GM23338 (cell line): ENCODE data around the gene NCSTN. TPM values are rescaled to one million over a fixed set of nuclear protein-coding genes. Genes with fewer than 3 reads are reported as not detected.

Experiments used
- ATAC-seq: fragments of 200-7000 bp; cut with Tn5 transposase; 3 replicates; pipeline ENCODE4 v1.9.1; 2020
- DNase-seq: peaks from one replicate; pipeline ENCODE4 v3.0.0-alpha.2; 2015; ENCODE audit warnings: low spot score
- H2AFZ ChIP-seq: fragments of 200-600 bp; sonication (generic); 2 replicates; pipeline ENCODE4 v1.8.0; 2016; ENCODE audit warnings: antibody characterized with exemption, mild to moderate bottlenecking, moderate library complexity
- H3F3A ChIP-seq: fragments of 200-600 bp; sonication (generic); replicated peaks from 2 replicates; pipeline ENCODE4 v1.8.0; 2017; ENCODE audit warnings: antibody characterized with exemption, mixed run types, low read depth
- H3K27ac ChIP-seq: fragments of 200-600 bp; sonication (generic); 2 replicates; pipeline ENCODE4 v1.6.1; 2016; ENCODE audit warnings: low read depth
- H3K27me3 ChIP-seq: fragments of 200-600 bp; sonication (generic); 2 replicates; pipeline ENCODE4 v1.8.0; 2016; ENCODE audit warnings: mild to moderate bottlenecking, mixed run types, moderate library complexity; ENCODE audit not compliant: insufficient read depth
- H3K36me3 ChIP-seq: fragments of 200-600 bp; sonication (generic); 2 replicates; pipeline ENCODE4 v1.8.0; 2016; ENCODE audit warnings: mild to moderate bottlenecking; ENCODE audit not compliant: insufficient read depth
- H3K4me1 ChIP-seq: fragments of 200-600 bp; sonication (generic); 2 replicates; pipeline ENCODE4 v1.8.0; 2016; ENCODE audit warnings: mild to moderate bottlenecking, moderate library complexity; ENCODE audit not compliant: insufficient read depth
- H3K4me2 ChIP-seq: fragments of 200-600 bp; sonication (generic); 2 replicates; pipeline ENCODE4 v1.7.1; 2017; ENCODE audit warnings: mixed run types
- H3K4me3 ChIP-seq: fragments of 200-600 bp; sonication (generic); 2 replicates; pipeline ENCODE4 v1.6.1; 2016; ENCODE audit warnings: mixed run types
- H3K79me2 ChIP-seq: fragments of 200-600 bp; sonication (generic); replicated peaks from 2 replicates; pipeline ENCODE4 v1.8.0; 2017; ENCODE audit warnings: mild to moderate bottlenecking; ENCODE audit not compliant: insufficient read depth
- H3K9me2 ChIP-seq: fragments of 200-600 bp; sonication (generic); 2 replicates; pipeline ENCODE4 v1.8.0; 2017; ENCODE audit not compliant: insufficient read depth
- H4K20me1 ChIP-seq: fragments of 200-600 bp; sonication (generic); replicated peaks from 2 replicates; pipeline ENCODE4 v1.8.0; 2017; ENCODE audit warnings: mild to moderate bottlenecking; ENCODE audit not compliant: insufficient read depth
- H3K27ac Mint-ChIP-seq: 2 replicates; pipeline ENCODE4 v1.8.0; 2020; ENCODE audit warnings: inconsistent platforms, mild to moderate bottlenecking, moderate library complexity, mixed read lengths
- H3K27me3 Mint-ChIP-seq: 3 replicates; pipeline ENCODE4 v1.8.0; 2022; ENCODE audit warnings: low read depth, mild to moderate bottlenecking, moderate library complexity, mixed read lengths, inconsistent platforms; ENCODE audit not compliant: insufficient read depth, poor library complexity
- H3K36me3 Mint-ChIP-seq: 3 replicates; pipeline ENCODE4 v1.8.0; 2021; ENCODE audit warnings: low read depth, mild to moderate bottlenecking, inconsistent platforms, moderate library complexity, mixed read lengths
- H3K4me1 Mint-ChIP-seq: 3 replicates; pipeline ENCODE4 v1.8.0; 2020; ENCODE audit warnings: mild to moderate bottlenecking, inconsistent platforms, mixed read lengths
- H3K4me3 Mint-ChIP-seq: 3 replicates; pipeline ENCODE4 v1.8.0; 2021; ENCODE audit warnings: moderate library complexity, mild to moderate bottlenecking, inconsistent platforms, mixed read lengths
- H3K9me3 Mint-ChIP-seq: 3 replicates; pipeline ENCODE4 v1.8.0; 2020; ENCODE audit warnings: moderate library complexity, mild to moderate bottlenecking, inconsistent platforms, mixed read lengths
- CREB1 ChIP-seq: fragments of 250-450 bp; sonication (Bioruptor Pico); IDR thresholded peaks from 2 replicates; pipeline ENCODE4 v1.5.0; 2020; ENCODE audit warnings: low read depth, mild to moderate bottlenecking, moderate library complexity
- CTCF ChIP-seq, 2 experiments: fragments of 200-600 bp in 1 of 2; sonication (generic) in 1 of 2; conservative IDR thresholded peaks; 2 replicates each; pipeline versions ENCODE4 v1.5.1 to v1.6.1; 2016 to 2017; ENCODE audit warnings: antibody characterized with exemption in 2 of 2, low read depth in 2 of 2, mild to moderate bottlenecking in 2 of 2, moderate library complexity in 1 of 2
- ETS1 ChIP-seq: IDR thresholded peaks from 2 replicates; pipeline ENCODE4 v1.6.1; 2016; ENCODE audit warnings: antibody characterized with exemption
- EZH2 ChIP-seq: fragments of 200-600 bp; sonication (generic); IDR thresholded peaks from one replicate; pipeline ENCODE4 v1.8.0; 2017; ENCODE audit warnings: antibody characterized with exemption, mild to moderate bottlenecking, low read depth; ENCODE audit not compliant: unreplicated experiment
- EZH2phosphoT487 ChIP-seq: fragments of 200-600 bp; sonication (generic); IDR thresholded peaks from one replicate; pipeline ENCODE4 v1.8.1; 2018; ENCODE audit warnings: antibody characterized with exemption; ENCODE audit not compliant: unreplicated experiment
- JUNB ChIP-seq: IDR thresholded peaks from one replicate; pipeline ENCODE4 v1.6.1; 2016; ENCODE audit warnings: antibody characterized with exemption; ENCODE audit not compliant: unreplicated experiment
- NANOG ChIP-seq: IDR thresholded peaks from 2 replicates; pipeline ENCODE4 v1.6.1; 2016; ENCODE audit warnings: antibody characterized with exemption, borderline replicate concordance
- POLR2AphosphoS5 ChIP-seq: IDR thresholded peaks from 2 replicates; pipeline ENCODE4 v1.6.1; 2016; ENCODE audit warnings: antibody characterized with exemption, low read depth
- REST ChIP-seq: IDR thresholded peaks from one replicate; pipeline ENCODE4 v1.6.1; 2018; ENCODE audit warnings: antibody characterized with exemption; ENCODE audit not compliant: unreplicated experiment
- STAT1 ChIP-seq: IDR thresholded peaks from one replicate; pipeline ENCODE4 v1.6.1; 2016; ENCODE audit warnings: antibody characterized with exemption; ENCODE audit not compliant: unreplicated experiment
- ZNF114 ChIP-seq: fragments of 250-450 bp; sonication (Bioruptor Pico); IDR thresholded peaks from 2 replicates; pipeline ENCODE4 v1.5.0; 2020; ENCODE audit warnings: mild to moderate bottlenecking, moderate library complexity
- ZNF331 ChIP-seq: fragments of 250-450 bp; sonication (Bioruptor Pico); IDR thresholded peaks from 2 replicates; pipeline ENCODE4 v1.5.0; 2020; ENCODE audit warnings: low read depth, mild to moderate bottlenecking, moderate library complexity
- ZNF462 ChIP-seq: fragments of 250-450 bp; sonication (Bioruptor Pico); IDR thresholded peaks from 2 replicates; pipeline ENCODE4 v1.5.0; 2020; ENCODE audit warnings: mild to moderate bottlenecking, moderate library complexity
- polyA plus RNA-seq: library from polyadenylated mRNA; unstranded; fragments of >200 nt; fragmentation: Nextera tagmentation; extraction: Ambion mirVana; gene quantifications from 2 replicates; pipeline ENCODE4 v1.2.1, GENCODE V29; 2016
- total RNA-seq: library from RNA; depleted of rRNA; stranded (reverse); fragments of >200 nt; shearing (Covaris generic); gene quantifications from 2 replicates; pipeline ENCODE4 v1.2.3, GENCODE V29; 2014

Gene NCSTN
- total and polyA plus RNA-seq, 2 experiments from 2014 or later, result 36.0 to 45.9 TPM

DNA sequence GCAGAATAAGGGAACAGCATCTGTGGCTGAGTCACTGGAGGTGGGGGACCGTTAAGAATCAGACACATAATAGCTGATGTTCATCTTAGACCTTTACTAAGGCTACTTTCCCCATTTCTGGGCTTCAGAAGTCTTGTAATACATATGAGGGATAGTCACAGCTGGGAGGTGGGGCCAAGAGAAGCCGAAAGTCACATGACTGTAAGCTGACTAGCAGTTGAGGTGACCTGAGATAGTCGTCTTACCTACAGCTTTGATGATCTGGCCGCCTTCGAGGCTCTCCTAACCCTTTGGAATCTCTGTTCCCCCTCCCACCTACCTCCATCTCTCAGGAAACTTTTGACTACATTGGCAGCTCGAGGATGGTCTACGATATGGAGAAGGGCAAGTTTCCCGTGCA is 9.4 kb downstream of the NCSTN start:
- Histone ChIP-seq H2AFZ (no peak overlapping the region), H3K4me3 (no peak overlapping the region), H3K4me1 (no peaks in the 10 kb centered on the region), H3F3A (0 out of 2 replicates have a peak, but pooled peaks cover 3% of the 10 kb centered on the region), H3K27me3 (no peaks in the 10 kb centered on the region), H4K20me1 (no peaks in the 10 kb centered on the region; the same call in 1 of the 2 replicates), H3K9me2 (no peaks in the 10 kb centered on the region), H3K27ac (no peak overlapping the region), H3K4me2 (no peak overlapping the region), H3K36me3 (peaks cover 38% of the 10 kb centered on the region), H3K79me2 (no peaks in the 10 kb centered on the region)
- Mint-ChIP-seq H3K27me3 (peaks cover 2% of the 10 kb centered on the region), H3K36me3 (peaks cover 80% of the 10 kb centered on the region), H3K4me1 (no peaks in the 10 kb centered on the region), H3K9me3 (no peaks in the 10 kb centered on the region), H3K4me3 (no peak overlapping the region), H3K27ac (no peak overlapping the region)
- ATAC-seq (no peak), DNase-seq (no peak)
- TF ChIP-seq STAT1, result no peak
- TF ChIP-seq ZNF114 (CRISPR knock-in tag), result no peak
- TF ChIP-seq ZNF331, result no peak
- no peak for TF ChIP-seq JUNB
- no peak for TF ChIP-seq POLR2AphosphoS5
- no peak for TF ChIP-seq REST
- TF ChIP-seq CREB1 (CRISPR knock-in tag), result no peak
- TF ChIP-seq EZH2, result no peak
- no peak for TF ChIP-seq CTCF (conservative IDR thresholded peaks at IDR 0.05; ENCODE audit: low read depth in 2 of 2)
- no peak for TF ChIP-seq EZH2phosphoT487
- TF ChIP-seq ETS1, result no peak
- no peak for TF ChIP-seq NANOG
- TF ChIP-seq ZNF462 (CRISPR knock-in tag), result no peak
